GM06990 (cell line): ENCODE measurements around the gene BTN2A1.

Experiments used
- DNase-seq: peaks from one replicate; pipeline ENCODE4 v3.0.0-alpha.2; 2011; ENCODE audit not compliant: insufficient read length; ENCODE audit errors: extremely low read depth
- H3K27me3 ChIP-seq: replicated peaks from 2 replicates; pipeline ENCODE4 v1.6.0; 2011; ENCODE audit warnings: low read length; ENCODE audit not compliant: control insufficient read depth, insufficient read depth
- H3K36me3 ChIP-seq: 2 replicates; pipeline ENCODE4 v1.5.1; 2011; ENCODE audit warnings: low read length; ENCODE audit not compliant: control insufficient read depth, insufficient read depth
- H3K4me3 ChIP-seq: replicated peaks from 2 replicates; pipeline ENCODE4 v1.5.1; 2011; ENCODE audit warnings: low read depth, mild to moderate bottlenecking, control low read depth, low read length
- CTCF ChIP-seq: IDR thresholded peaks from 2 replicates; pipeline ENCODE4 v1.5.1; 2011; ENCODE audit warnings: low read length, control low read depth, mild to moderate bottlenecking, inconsistent platforms; ENCODE audit not compliant: insufficient read depth, poor library complexity, severe bottlenecking

Gene BTN2A1

GRCh38 chr6:26485112-26485780 lies 27.5 kb downstream of the BTN2A1 start:
- H3K36me3 ChIP-seq = no peaks in the 10 kb centered on the region
- H3K27me3 ChIP-seq = no peaks in the 10 kb centered on the region
- no peak for DNase-seq
- no peak overlapping the region for H3K4me3 ChIP-seq
- TF ChIP-seq CTCF = no peak

- no peak overlapping the region for H3K4me3 ChIP-seq
- H3K27me3 ChIP-seq = no peaks in the 10 kb centered on the region
- no peak for TF ChIP-seq CTCF
- H3K36me3 ChIP-seq = no peaks in the 10 kb centered on the region
- no peak for DNase-seq
Observed at GRCh38 chr6:26486358-26486757, 28.6 kb downstream of the BTN2A1 start.

- no peak for TF ChIP-seq CTCF
- DNase-seq = no peak
- H3K36me3 ChIP-seq = no peaks in the 10 kb centered on the region
- no peak overlapping the region for H3K4me3 ChIP-seq
- H3K27me3 ChIP-seq = no peaks in the 10 kb centered on the region
Observed at GRCh38 chr6:26487466-26487865, 29.7 kb downstream of the BTN2A1 start.

- Histone ChIP-seq H3K36me3 (no peaks in the 10 kb centered on the region), H3K4me3 (no peak overlapping the region), H3K27me3 (no peaks in the 10 kb centered on the region)
- DNase-seq = no peak
- TF ChIP-seq CTCF = no peak
Observed at GRCh38 chr6:26489996-26490964, 32.5 kb downstream of the BTN2A1 start.

- TF ChIP-seq CTCF = no peak
- Histone ChIP-seq H3K36me3 (no peaks in the 10 kb centered on the region), H3K4me3 (no peak overlapping the region), H3K27me3 (no peaks in the 10 kb centered on the region)
- no peak for DNase-seq
Observed at GRCh38 chr6:26491604-26492003, 33.8 kb downstream of the BTN2A1 start.
